KOPT-K1 (cell line): Measurements from ENCODE around the gene BANF1.

Experiments used
- H3K27ac ChIP-seq: fragments of 200-600 bp; sonication (generic); 2 replicates; pipeline ENCODE4 v1.5.1; 2016; ENCODE audit warnings: antibody characterized with exemption, mild to moderate bottlenecking, low read depth, low read length; ENCODE audit not compliant: poor library complexity, severe bottlenecking
- H3K36me3 ChIP-seq: fragments of 200-600 bp; sonication (generic); 2 replicates; pipeline ENCODE4 v1.5.1; 2017; ENCODE audit warnings: antibody characterized with exemption, mild to moderate bottlenecking, low read length, moderate library complexity; ENCODE audit not compliant: insufficient read depth
- H3K9me3 ChIP-seq: fragments of 200-600 bp; sonication (generic); 2 replicates; pipeline ENCODE4 v1.5.1; 2017; ENCODE audit warnings: antibody characterized with exemption, low read length, mild to moderate bottlenecking; ENCODE audit not compliant: insufficient read depth, poor library complexity, severe bottlenecking

The BANF1 gene

DNA sequence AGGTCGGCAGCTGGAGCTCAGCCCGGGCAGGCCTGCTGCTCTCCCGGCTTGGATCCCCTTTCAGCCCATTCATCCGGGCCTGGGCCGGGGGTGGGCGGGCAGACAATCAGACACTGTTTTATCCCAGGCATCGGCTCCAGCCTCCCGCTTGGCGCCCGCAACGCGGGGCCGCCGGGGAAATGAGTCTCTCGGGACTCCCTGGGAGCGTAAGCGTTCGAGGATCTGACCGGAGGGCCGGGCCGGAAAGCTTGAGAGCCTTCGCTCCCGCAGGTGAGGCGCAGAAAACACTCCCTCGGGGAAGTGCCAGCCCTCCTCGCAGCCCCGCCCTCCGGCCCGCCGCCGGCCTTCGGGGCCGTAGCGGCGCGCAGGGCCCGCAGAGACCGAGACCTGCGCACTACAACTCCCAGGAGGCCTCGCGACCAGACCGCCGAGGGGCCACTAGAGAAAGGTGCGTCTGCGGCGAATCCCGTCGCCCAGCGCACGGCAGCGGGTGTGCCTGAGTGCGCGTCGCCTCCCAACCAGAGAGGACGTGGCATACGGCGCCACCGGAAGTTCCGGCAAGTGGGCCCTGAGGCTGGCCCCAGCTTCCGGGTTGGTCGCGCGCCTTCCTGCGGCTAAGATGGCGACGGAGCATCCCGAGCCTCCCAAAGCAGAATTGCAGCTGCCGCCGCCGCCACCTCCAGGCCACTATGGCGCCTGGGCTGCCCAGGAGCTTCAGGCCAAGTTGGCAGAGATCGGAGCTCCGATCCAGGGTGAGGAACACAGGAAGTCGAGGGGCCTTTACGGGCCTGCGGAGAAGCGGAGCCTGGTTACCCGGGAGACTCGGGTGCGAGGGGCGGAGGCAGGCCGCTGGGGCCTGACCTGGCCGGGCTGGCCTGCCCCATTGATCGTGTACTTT is 49.7 kb downstream of the BANF1 start, which contains the start of gene SF3B2:
Gene SF3B2, plus strand, starts transcription at position 599 of the 898 bp plus-strand sequence. Its CDS starts 21 bp downstream, at position 620.
- peak within 1 kb of the TSS; percentile 86 for H3K27ac ChIP-seq
- H3K9me3 ChIP-seq, result no peaks in the 10 kb centered on the region
- peaks cover 38% of the 10 kb centered on the region for H3K36me3 ChIP-seq

GRCh38 chr11:66052664-66052982 is 50.3 kb downstream of the BANF1 start:
- Histone ChIP-seq H3K36me3 (peaks cover 44% of the 10 kb centered on the region), H3K9me3 (no peaks in the 10 kb centered on the region)

More at GRCh38 chr11:66052664-66052982, 50.3 kb downstream of the BANF1 start:
- peak overlapping the region; percentile 86 for H3K27ac ChIP-seq
